ENCODE measurements around the gene ADARB2.

- TF ChIP-seq CTCF (conservative IDR thresholded peaks at IDR 0.05 in 1 of 2, IDR thresholded peaks at IDR 0.05 in 1 of 2; ENCODE audit: low read depth in 1 of 2, low read length in 2 of 2) (no peak), EZH2 (IDR thresholded peaks at IDR 0.05; ENCODE audit: low read length, missing control alignments) (no peak)
Measured at GRCh38 chr10:1178506-1178905, 558.8 kb downstream of the ADARB2 start.
